ENCODE data around the gene FAM81A.

The FAM81A gene

DNA sequence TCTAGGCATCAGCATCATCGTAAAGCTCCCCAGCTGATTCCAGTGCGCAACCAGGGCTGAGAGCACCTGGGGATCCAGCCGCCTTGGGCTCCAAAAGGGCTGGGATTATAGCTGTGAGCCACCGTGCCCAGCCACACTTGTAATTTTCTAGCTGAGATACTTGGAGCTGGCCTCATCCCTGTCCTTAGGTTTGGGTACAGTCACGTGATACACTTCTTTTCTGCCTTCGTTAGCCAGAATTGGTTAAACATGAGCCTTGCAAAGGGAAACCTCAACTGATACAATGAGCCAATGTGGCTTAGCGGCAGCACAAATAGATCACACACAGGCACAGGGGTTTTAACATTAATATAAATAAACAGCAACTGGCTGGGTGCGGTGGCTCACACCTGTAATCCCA is 103.8 kb downstream of the FAM81A start:
- no peak for DNase-seq (ENCODE audit: low read depth)

GRCh38 chr15:59543721-59544547 is 105.9 kb downstream of the FAM81A start:
- no peak for DNase-seq (ENCODE audit: low read depth)

DNA sequence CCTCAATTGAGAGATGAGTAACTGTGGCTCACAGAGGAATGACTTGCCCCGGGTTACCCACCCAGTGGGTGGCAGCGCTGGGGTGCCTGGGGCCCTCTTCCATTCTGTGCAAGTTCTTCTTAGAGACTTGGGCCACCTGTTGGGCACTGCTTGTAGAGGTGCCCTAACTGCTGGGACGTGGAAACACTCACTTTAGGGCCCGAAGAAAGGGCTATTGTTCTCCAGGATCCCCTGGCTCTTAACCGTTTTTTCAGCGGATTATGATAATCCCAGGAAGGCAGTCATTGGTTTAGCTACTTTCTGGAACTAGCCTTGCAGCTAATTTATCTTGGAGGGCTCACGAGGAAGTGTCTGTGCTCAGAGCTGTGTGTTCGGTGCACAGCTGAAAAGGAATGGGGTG is 107.6 kb downstream of the FAM81A start:
- no peak for DNase-seq (ENCODE audit: low read depth)

GRCh38 chr15:59548501-59549226 is 110.7 kb downstream of the FAM81A start:
- DNase-seq (ENCODE audit: low read depth): no peak

- DNase-seq (ENCODE audit: low read depth): no peak
Measured at GRCh38 chr15:59549301-59550185, 111.6 kb downstream of the FAM81A start.

- no peak for DNase-seq (ENCODE audit: low read depth)
Measured at GRCh38 chr15:59550530-59550929, 112.5 kb downstream of the FAM81A start.

DNA sequence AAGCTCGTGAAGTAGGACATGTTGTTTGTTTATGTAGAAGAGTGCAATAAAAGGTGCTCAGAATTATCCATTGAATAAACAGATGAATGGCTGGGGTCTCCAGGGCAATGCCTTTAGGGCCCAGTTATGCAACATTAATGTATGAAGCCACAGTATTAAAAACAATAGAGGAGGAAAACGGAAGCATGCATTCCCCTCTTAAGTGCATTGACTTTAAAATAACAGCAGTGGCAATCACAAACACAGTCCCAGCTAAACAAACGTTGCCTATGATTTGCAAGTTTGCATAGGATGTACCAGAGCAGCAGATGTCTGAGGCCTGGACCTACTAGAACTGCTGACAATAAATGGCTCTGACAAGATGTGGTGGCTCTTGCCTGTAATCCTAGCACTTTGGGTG is 113.0 kb downstream of the FAM81A start:
- no peak for DNase-seq (ENCODE audit: low read depth)

DNA sequence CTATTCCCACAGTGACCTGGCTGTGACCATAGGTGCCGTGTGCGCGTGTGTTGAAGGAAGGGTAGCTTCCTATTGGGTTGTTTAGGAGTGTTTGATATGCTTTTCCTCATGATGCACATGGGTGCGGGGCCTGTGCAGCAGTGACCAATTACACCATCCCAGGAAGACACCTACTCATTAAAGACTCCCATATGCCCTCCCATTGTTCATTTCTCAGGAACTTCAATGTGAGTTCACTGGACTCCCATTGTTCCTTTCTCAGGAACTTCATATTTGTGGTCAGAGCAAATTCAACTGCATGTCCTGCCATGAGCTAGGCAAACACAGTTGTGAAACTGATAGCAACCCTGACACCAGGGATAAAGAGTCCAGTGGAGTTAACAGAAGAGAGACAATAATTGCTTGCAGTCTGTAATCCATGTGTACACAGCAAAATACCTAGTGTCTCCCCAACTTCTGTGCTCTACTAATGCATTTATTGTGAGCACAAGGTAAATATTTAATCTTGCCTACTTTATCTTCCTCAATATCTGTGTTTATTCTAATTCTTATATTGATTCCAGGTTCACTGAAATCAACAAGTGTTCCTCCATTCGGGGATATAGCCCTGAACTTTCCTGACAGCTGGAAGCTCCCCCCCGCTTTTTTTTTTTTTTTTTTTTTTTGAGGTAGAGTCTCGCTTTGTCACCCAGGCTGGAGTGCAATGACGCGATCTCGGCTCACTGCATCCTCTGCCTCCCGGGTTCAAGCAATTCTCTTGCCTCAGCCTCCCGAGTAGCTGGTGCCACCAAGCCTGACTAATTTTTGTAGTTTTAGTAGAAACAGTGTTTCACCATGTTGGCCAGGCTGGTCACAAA is 116.1 kb downstream of the FAM81A start:
- no peak for DNase-seq (ENCODE audit: low read depth)

- no peak for DNase-seq (ENCODE audit: low read depth)
Measured at GRCh38 chr15:59555696-59556095, 117.7 kb downstream of the FAM81A start.

DNA sequence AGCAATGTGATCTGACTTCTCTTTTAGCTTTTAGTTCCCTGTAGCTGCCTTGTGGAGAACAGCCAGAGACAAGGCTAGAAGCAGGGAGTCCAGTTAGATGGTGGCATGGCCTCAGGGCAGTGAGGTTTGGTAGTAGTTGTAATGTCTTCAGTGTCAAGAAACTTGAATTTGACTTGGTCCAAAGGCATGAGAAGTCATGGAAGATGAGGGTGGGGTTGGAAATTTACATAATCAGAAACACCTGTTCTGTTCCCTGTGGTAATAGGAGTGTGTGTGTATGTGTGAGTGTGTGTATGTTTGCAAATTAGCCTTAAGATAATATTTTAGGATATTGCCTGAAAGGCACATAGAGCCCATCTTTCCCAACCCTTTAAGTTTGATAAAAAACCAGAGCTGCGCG is 118.4 kb downstream of the FAM81A start:
- DNase-seq (ENCODE audit: low read depth): no peak

GRCh38 chr15:59557581-59557980 is 119.6 kb downstream of the FAM81A start:
- DNase-seq (ENCODE audit: low read depth): no peak

- DNase-seq (ENCODE audit: low read depth): no peak
Measured at GRCh38 chr15:59558851-59559250, 120.9 kb downstream of the FAM81A start.

- no peak for DNase-seq (ENCODE audit: low read depth)
Measured at GRCh38 chr15:59561547-59561946, 123.6 kb downstream of the FAM81A start.

DNA sequence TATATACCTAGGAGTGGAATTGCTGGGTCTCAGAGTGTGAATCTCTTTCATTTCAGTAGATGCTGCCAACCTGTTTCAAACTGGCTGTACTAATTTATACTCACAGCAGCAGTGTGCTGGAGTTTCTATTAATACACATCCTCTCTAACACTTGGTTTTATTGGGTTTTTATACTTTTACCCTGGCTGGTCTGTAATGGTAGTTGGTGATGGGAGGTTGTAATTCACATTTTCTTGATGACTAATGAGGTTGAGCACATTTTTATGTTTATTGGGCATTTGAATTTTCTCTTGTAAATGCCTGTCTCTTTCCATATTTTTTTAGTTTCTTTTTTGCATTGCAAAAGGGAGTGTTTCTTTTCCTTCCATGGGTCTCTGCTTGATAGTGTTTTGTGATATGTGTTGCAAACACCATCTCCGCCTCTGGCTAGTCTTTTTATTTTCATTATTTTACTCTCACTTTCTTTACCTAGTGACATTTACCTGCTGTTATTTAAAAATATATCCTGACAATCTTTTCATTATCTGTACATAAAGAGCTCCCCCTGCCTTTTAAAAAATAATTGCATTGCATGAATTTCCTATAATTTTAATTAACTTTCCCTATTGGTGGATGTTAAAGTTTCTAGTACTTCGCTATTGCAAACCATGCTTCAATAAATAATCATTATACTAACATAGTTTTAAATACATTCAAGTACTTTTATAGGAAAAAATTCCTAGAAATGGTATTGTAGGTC is 124.6 kb downstream of the FAM81A start:
- no peak for DNase-seq (ENCODE audit: low read depth)

DNA sequence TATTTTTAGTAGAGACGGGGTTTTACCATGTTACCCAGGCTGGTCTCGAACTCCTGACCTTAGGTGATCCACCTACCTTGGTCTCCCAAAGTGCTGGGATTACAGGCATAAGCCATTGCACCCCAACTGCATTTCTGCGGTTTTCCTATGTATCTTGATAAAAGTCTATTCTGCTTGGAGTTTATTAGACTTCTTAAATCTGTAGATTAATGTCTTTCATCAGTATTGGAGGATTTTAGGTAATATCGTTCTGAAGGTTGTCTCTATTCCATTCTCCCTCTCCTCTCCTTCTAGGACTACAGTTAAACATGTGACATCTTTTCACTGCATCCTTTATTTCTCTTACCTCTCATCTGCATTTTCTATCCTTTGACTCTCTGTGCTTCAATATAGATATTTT is 127.3 kb downstream of the FAM81A start:
- DNase-seq (ENCODE audit: low read depth): no peak

DNA sequence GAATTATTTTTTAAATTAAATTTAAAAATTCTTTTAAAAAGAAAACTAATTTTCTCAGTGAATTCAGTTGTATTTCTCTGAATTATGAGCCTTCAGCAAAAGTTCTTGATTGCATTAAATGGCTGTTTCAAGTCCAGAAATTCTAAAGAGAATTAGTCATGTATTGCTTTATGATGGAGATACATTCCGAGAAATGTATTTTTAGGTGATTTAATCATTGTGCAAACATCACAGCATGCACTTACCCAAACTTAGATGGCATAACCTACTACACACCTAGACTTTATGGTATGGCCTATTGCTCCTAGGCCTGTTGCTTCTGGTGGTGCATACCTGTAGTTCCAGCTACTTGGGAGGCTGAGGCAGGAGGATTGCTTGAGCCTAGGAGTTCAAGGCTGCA is 129.3 kb downstream of the FAM81A start:
- no peak for DNase-seq (ENCODE audit: low read depth)

- no peak for DNase-seq (ENCODE audit: low read depth)
Measured at GRCh38 chr15:59569477-59569876, 131.5 kb downstream of the FAM81A start.

DNA sequence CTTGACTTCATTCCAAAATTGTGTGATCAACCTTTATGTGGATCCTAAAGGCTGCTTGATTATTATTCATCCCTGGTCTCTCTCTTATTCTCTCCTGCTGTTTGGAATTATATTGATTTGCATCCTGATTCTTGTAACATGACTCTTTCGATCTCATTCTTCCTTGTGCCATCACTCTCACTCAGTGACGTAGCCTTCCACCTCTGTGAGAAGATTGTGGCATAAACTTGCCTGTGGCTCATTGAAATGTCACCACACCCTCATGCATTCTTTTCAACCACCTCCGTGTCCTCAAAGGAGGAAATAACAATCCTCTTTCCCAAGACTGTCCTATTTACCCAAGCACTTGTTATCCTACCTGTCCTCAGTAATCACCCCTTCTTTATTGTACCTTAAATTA is 132.3 kb downstream of the FAM81A start:
- no peak for DNase-seq (ENCODE audit: low read depth)

DNA sequence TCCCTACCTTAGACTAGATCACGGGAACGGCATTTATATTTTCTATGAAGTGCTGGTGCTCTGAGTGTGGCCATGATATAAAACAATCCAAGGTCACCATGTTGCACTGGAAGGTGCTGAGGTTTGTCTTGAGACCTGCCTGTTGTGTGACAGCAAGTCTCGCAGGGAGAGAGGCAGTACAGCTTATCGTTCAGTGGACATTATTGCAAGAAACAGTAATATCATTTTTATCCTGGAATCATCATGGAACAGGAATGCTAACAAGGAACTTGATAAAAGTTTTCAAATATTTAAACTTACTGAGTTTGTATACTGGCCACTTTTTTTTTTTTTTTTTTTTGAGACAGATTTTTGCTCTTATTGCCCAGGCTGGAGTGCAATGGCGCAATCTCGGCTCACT is 133.6 kb downstream of the FAM81A start:
- DNase-seq (ENCODE audit: low read depth): no peak
